ENCODE measurements around the gene E4F1.

Gene E4F1

GRCh38 chr16:2207872-2208271 is 15.5 kb upstream of the E4F1 start:
- DNase-seq: no peak

GRCh38 chr16:2208308-2208707 is 15.1 kb upstream of the E4F1 start:
- DNase-seq: no peak

GRCh38 chr16:2208772-2209171 is 14.6 kb upstream of the E4F1 start:
- DNase-seq: no peak

GRCh38 chr16:2209258-2210008 is 14.0 kb upstream of the E4F1 start:
- DNase-seq: no peak

GRCh38 chr16:2210009-2210332 is 13.4 kb upstream of the E4F1 start:
- no peak for DNase-seq

GRCh38 chr16:2210386-2211365 is 12.7 kb upstream of the E4F1 start, which contains the start of gene BRICD5:
BRICD5 (minus strand) TSS chr16:2210863; CDS start chr16:2210833, 30 bp downstream.
- DNase-seq: no peak

GRCh38 chr16:2211923-2212347 is 11.5 kb upstream of the E4F1 start:
- no peak for DNase-seq

- no peak for DNase-seq
These were observed 10.7 kb upstream of the E4F1 start for GRCh38 chr16:2212362-2213324.

- DNase-seq: no peak
These were observed 9.3 kb upstream of the E4F1 start for GRCh38 chr16:2213817-2214718.

- no peak for DNase-seq
These were observed 8.7 kb upstream of the E4F1 start, which contains the start of gene PGP for GRCh38 chr16:2214719-2214968. PGP (minus strand) TSS chr16:2214840; CDS start chr16:2214777, 63 bp downstream.

- no peak for DNase-seq
These were observed 7.1 kb upstream of the E4F1 start for GRCh38 chr16:2216330-2216729.

- peak; percentile 6 for DNase-seq
These were observed 623 bp downstream of the E4F1 start for GRCh38 chr16:2223942-2224486.

- DNase-seq: no peak
These were observed 2.9 kb downstream of the E4F1 start for GRCh38 chr16:2226245-2226793.

- no peak for DNase-seq
These were observed 3.5 kb downstream of the E4F1 start for GRCh38 chr16:2226918-2227317.

- no peak for DNase-seq
These were observed 4.9 kb downstream of the E4F1 start for GRCh38 chr16:2228161-2228824.

- DNase-seq: no peak
These were observed 5.7 kb downstream of the E4F1 start for GRCh38 chr16:2229091-2229490.

GRCh38 chr16:2229632-2230250 is 6.3 kb downstream of the E4F1 start:
- no peak for DNase-seq

- no peak for DNase-seq
These were observed 7.0 kb downstream of the E4F1 start for GRCh38 chr16:2230376-2230775.

- DNase-seq: no peak
These were observed 7.9 kb downstream of the E4F1 start for GRCh38 chr16:2231016-2231931.
